GM12875 (cell line): ENCODE measurements around the gene ADTRP.

Experiments
- H3K4me3 ChIP-seq: one replicate; pipeline ENCODE4 v1.5.1; 2011; ENCODE audit warnings: low read depth, low read length, control low read depth
- TF ChIP-seq, protein P1 (sequence below): IDR thresholded peaks from 2 replicates; pipeline ENCODE4 v1.5.1; 2011; ENCODE audit warnings: low read depth, mild to moderate bottlenecking, control low read depth, inconsistent platforms, low read length, moderate library complexity, borderline replicate concordance; ENCODE audit not compliant: insufficient read depth

The ADTRP gene

GRCh38 chr6:11734861-11735613, 43.6 kb downstream of the ADTRP start:
- H3K4me3 ChIP-seq = no peak overlapping the region
- TF ChIP-seq, protein P1, sequence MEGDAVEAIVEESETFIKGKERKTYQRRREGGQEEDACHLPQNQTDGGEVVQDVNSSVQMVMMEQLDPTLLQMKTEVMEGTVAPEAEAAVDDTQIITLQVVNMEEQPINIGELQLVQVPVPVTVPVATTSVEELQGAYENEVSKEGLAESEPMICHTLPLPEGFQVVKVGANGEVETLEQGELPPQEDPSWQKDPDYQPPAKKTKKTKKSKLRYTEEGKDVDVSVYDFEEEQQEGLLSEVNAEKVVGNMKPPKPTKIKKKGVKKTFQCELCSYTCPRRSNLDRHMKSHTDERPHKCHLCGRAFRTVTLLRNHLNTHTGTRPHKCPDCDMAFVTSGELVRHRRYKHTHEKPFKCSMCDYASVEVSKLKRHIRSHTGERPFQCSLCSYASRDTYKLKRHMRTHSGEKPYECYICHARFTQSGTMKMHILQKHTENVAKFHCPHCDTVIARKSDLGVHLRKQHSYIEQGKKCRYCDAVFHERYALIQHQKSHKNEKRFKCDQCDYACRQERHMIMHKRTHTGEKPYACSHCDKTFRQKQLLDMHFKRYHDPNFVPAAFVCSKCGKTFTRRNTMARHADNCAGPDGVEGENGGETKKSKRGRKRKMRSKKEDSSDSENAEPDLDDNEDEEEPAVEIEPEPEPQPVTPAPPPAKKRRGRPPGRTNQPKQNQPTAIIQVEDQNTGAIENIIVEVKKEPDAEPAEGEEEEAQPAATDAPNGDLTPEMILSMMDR = no peak

DNA sequence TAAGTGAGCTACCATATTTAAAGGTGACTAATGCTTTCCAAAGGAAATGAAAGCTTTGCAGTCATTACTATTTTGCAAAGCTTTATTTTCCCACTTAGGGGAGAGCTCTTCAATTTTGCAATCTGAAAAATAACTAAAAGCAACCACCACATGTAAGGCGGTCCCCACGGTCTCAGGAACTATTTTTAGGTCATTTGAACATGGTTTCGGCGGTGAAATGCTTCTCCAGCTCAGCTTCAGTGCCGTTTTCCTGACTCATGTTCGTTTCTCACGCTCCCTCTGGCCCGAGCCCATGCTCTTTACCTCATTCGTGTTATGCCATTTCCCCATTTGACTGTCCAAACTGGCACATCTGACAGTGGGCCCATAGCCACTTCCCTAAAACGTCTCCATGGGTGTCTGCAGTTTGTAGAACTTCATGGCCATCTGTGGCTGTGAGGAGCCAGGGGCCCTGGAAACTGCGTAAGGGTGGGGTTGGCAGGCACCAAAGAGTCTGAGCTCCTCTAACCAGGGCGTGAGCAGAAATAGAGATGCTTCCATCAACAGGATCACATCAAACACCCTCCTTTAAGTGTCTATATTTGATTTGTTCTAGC, 46.5 kb downstream of the ADTRP start:
- no peak overlapping the region for H3K4me3 ChIP-seq
- TF ChIP-seq, protein P1 = no peak

DNA sequence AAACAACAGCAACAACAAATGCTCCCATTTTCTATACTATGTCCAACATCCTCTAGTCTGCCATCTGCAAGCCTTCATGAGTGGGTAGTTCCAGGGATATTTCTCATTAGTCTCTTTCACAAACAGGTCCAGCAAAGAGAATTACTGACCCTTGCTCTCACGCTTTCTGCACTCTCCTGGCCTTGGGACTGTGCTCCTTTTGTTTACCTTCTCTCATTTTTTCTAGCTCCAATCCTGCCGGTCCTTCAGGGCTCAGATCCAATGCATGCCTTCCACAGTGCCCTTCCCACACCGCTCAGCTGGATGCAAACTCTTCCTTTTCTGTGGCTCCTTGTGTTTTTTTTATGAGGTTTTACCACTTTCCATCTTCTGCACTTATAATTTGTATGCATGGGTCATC, 47.2 kb downstream of the ADTRP start:
- TF ChIP-seq, protein P1 = no peak
- no peak overlapping the region for H3K4me3 ChIP-seq

DNA sequence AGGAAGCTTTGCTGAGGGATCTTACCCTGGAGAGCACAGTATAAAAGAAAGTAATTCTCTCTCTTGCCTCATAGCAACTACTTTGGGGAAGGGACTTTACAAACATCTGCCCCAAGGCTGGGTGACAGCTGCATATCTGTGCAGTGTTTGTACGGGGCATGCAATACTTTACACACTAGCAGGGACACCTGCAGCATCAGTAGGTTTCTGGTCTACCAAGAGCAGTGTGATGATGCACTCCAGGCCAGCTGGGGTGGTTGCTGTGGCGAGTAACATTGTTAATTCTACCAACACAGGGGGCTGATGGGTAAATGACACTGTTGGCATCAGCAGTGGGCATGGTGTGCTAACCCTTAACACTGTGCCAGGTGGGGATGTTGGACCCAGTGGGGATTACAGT, 48.0 kb downstream of the ADTRP start:
- TF ChIP-seq, protein P1 = no peak
- H3K4me3 ChIP-seq = no peak overlapping the region

- TF ChIP-seq, protein P1 = no peak
- no peak overlapping the region for H3K4me3 ChIP-seq
Measured at GRCh38 chr6:11729076-11729475, 49.5 kb downstream of the ADTRP start.

DNA sequence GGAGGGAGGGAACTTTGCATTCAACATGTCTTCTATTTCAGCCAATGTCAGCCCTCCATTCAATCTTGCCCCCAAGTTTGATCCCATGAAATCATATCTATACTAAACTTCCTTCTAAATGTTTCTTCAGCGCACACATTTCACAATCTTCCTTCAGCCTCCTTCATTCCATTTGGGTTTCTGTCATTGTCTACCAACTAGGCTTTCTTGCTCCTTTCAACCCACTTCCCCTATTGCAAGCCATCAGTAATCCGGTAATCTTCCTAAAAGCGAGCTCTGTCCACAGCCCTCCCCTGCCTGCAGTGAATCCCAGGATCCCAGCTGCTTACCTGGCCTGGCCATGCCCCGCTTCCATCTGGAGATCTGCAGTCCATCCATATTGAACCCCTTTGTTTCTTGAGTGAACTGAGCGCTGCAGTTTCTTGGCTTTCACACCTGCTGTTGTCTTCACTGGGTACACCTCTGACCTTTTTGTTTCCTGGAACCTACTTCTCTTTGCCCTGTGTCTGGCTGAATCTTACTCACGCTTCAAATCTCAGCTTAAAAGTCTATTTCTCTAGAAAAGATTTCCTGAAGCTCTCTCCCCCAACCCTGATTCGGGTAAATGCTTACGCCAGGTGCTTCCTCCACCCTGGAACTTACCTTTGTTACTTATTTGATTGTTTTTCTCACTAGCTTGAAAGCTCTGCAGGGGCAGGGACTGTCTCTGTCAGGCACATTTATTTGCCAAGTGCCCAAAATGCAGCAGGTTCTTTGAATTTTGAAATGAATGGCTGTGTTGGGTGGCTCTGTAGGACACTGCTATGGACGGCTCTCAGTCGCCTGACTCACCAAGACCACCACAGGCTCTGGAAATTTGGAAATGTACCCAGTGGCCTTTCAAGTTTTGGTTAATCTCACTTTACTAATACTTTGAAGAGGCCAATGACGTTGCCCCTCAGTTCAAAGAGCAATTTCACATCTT, 50.3 kb downstream of the ADTRP start:
- H3K4me3 ChIP-seq = peak overlapping the region; percentile 28
- TF ChIP-seq, protein P1 = no peak
